GM12878 (cell line): Measurements from ENCODE around the gene GOLGA6B. TPM values are rescaled to one million over a fixed set of nuclear protein-coding genes. Genes with fewer than 3 reads are reported as not detected.
"Not testable (repeated sequence)": the region's sequence is repeated elsewhere in the genome, so short reads cannot be mapped to it uniquely, and the experiment has no call there.

Source experiments
- ATAC-seq: fragments of 200-7000 bp; cut with Tn5 transposase; 3 replicates; pipeline ENCODE4 v1.9.1; 2020; ENCODE audit warnings: mild to moderate bottlenecking, moderate library complexity
- BruUV-seq: library from RNA; stranded (reverse); fragments of 400-500 nt; replicated peaks from 2 replicates; lab custom pipeline; 2021; lab: Mats Ljungman, UMichigan
- CTCF ChIA-PET: fragments of 300-600 bp; sonication (Branson Sonifier 250); formaldehyde crosslinking; extraction: SDS; loops from one replicate; lab custom pipeline; 2021; ENCODE audit warnings: inconsistent platforms; lab: Yijun Ruan, JAX
- POLR2A ChIA-PET: fragments of 350-600 bp; formaldehyde crosslinking; extraction: SDS; loops from one replicate; lab custom pipeline; 2021; ENCODE audit warnings: inconsistent platforms; lab: Charles Lee
- RAD21 ChIA-PET: fragments of 300-600 bp; sonication (Branson Sonifier 250); formaldehyde crosslinking; loops from one replicate; lab custom pipeline; 2023; ENCODE audit warnings: antibody characterized with exemption; ENCODE audit not compliant: unreplicated experiment; lab: Charles Lee
- SMC1A ChIA-PET: fragments of 300-600 bp; sonication (Branson Sonifier 250); formaldehyde crosslinking; loops from one replicate; lab custom pipeline; 2023; ENCODE audit not compliant: unreplicated experiment, uncharacterized antibody; lab: Charles Lee
- DNase-seq: peaks from one replicate; pipeline ENCODE4 v3.0.0-alpha.2; 2011; ENCODE audit warnings: low read depth, low spot score
- FAIRE-seq: peaks from 3 replicates; lab custom pipeline; 2011; peaks lifted over from hg19 to GRCh38; lab: Jason Lieb, UNC
- H2AFZ ChIP-seq: 2 replicates; pipeline ENCODE4 v1.6.0; 2011; ENCODE audit warnings: low read depth, low read length, control low read depth; ENCODE audit not compliant: control insufficient read depth
- H3K27ac ChIP-seq: 2 replicates; pipeline ENCODE4 v1.5.1; 2011; ENCODE audit warnings: control low read depth; ENCODE audit not compliant: control insufficient read depth, insufficient read depth
- H3K27me3 ChIP-seq, 2 experiments: replicated peaks in 1 of 2; 2 replicates each; pipeline versions ENCODE4 v1.6.0 to v1.6.1; 2011; ENCODE audit warnings: low read length in 1 of 2; ENCODE audit not compliant: control insufficient read depth in 2 of 2, insufficient read depth in 2 of 2
- H3K36me3 ChIP-seq, 2 experiments: 2 replicates each; pipeline ENCODE4 v1.5.1; 2011; ENCODE audit warnings: low read length in 1 of 2; ENCODE audit not compliant: control insufficient read depth in 2 of 2, insufficient read depth in 2 of 2
- H3K4me1 ChIP-seq: 2 replicates; pipeline ENCODE4 v1.6.1; 2011; ENCODE audit warnings: mild to moderate bottlenecking, low read length, moderate library complexity, mixed read lengths; ENCODE audit not compliant: control insufficient read depth, insufficient read depth
- H3K4me2 ChIP-seq: 2 replicates; pipeline ENCODE4 v1.6.0; 2011; ENCODE audit warnings: control low read depth; ENCODE audit not compliant: control insufficient read depth, insufficient read depth
- H3K4me3 ChIP-seq: fragments of 200-600 bp; sonication (generic); 2 replicates; pipeline ENCODE4 v1.5.1; 2016
- H3K79me2 ChIP-seq: 2 replicates; pipeline ENCODE4 v1.6.0; 2011; ENCODE audit warnings: low read length; ENCODE audit not compliant: control insufficient read depth, insufficient read depth
- H3K9ac ChIP-seq: 2 replicates; pipeline ENCODE4 v1.8.0; 2011; ENCODE audit warnings: low read length, control low read depth, mixed read lengths; ENCODE audit not compliant: control insufficient read depth, insufficient read depth
- H3K9me3 ChIP-seq: replicated peaks from 3 replicates; pipeline ENCODE4 v1.5.1; 2011; ENCODE audit warnings: mild to moderate bottlenecking, low read length; ENCODE audit not compliant: control insufficient read depth, insufficient read depth
- H4K20me1 ChIP-seq: 2 replicates; pipeline ENCODE4 v1.6.0; 2011; ENCODE audit not compliant: control insufficient read depth, insufficient read depth
- NFYA ChIP-seq: IDR thresholded peaks from 2 replicates; pipeline ENCODE4 v1.6.1; 2011; ENCODE audit warnings: low read depth, mild to moderate bottlenecking, low read length, improper control_type of control experiment, borderline replicate concordance
- NFYB ChIP-seq: IDR thresholded peaks from 2 replicates; pipeline ENCODE4 v1.6.1; 2011; ENCODE audit warnings: low read depth, mild to moderate bottlenecking, low read length, improper control_type of control experiment, moderate library complexity; ENCODE audit not compliant: insufficient read depth
- SMAD1 ChIP-seq: fragments of 450-650 bp; IDR thresholded peaks from 2 replicates; pipeline ENCODE4 v1.6.1; 2018; ENCODE audit warnings: mild to moderate bottlenecking, low read depth; ENCODE audit not compliant: partially characterized antibody
- WGBS: methylation state at CpG from one replicate; pipeline ENCODE4 v1.1.6; 2016; ENCODE audit warnings: low lambda C conversion rate; ENCODE audit not compliant: insufficient replicate concordance, insufficient coverage; ENCODE audit errors: missing lambda C conversion rate; 5-methylcytosine and 5-hydroxymethylcytosine counted together
- in situ Hi-C: fragments of 300-500 bp; cut with MboI; formaldehyde crosslinking; loops from 9 replicates; pipeline ENCODE4 v1.14.3; 2018; ENCODE audit warnings: mixed read lengths
- intact Hi-C: fragments of 100-400 bp; cut with micrococcal nuclease; formaldehyde crosslinking; loops from one replicate; pipeline ENCODE4 v1.14.2; 2022; ENCODE audit not compliant: unreplicated experiment
- polyA plus RNA-seq, 11 experiments: library from polyadenylated mRNA; depleted of rRNA in 4 of 11; unstranded in 6 of 11; stranded (reverse) in 5 of 11; fragments of >200 nt; fragmentation: Nextera tagmentation in 4 of 11; fragmentation: Illumina TruSeq in 1 of 11; extraction: Ambion mirVana in 4 of 11; extraction: Trizol in 1 of 11; gene quantifications; 1 replicate in 1 of 11; 2 replicates in 10 of 11; pipeline versions ENCODE4 v1.2.1 to v1.2.3, GENCODE V29; 2011 to 2016; ENCODE audit warnings: inconsistent platforms in 2 of 11, missing spikeins in 2 of 11, low read depth in 1 of 11
- total RNA-seq, 4 experiments: library from RNA; depleted of rRNA in 3 of 4; stranded (reverse); fragments of >200 nt in 3 of 4; fragmentation: Illumina TruSeq in 1 of 4; extraction: Trizol in 1 of 4; gene quantifications; 2 replicates each; pipeline versions ENCODE4 v1.2.1 to v1.2.3, GENCODE V29; 2013 to 2021

The GOLGA6B gene
- total and polyA plus RNA-seq, 10 of the 15 experiments (the other 5 are each of a cell fraction or from before 2014, with no cell fraction given): not detected

DNA sequence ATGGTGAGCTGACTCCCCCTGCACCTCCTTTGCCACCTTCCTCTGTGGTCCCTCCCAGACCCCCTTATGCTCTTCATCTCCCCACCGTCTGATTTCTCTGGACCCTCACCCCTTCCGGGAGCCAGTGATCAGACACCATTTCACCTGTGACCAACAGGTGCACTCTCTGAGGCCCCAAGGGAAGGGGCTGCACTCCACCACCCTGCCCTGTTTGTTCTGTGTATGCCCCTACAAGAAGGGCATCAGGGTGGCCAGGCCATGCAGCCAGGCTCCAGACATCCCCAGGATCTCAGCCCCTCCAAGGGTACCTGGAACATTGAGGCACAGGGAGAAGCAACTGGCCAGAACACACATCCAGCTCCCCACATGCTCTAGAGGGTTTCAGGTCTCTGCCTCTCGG lies 42.2 kb upstream of the GOLGA6B start:
- H3K79me2 ChIP-seq, POLR2A ChIA-PET, H4K20me1 ChIP-seq, H3K9ac ChIP-seq, H3K4me2 ChIP-seq, DNase-seq, BruUV-seq, H3K27ac ChIP-seq, H3K9me3 ChIP-seq, FAIRE-seq, ATAC-seq, H3K27me3 ChIP-seq, H3K4me1 ChIP-seq, H3K36me3 ChIP-seq, RAD21 ChIA-PET, H3K4me3 ChIP-seq, intact Hi-C loops, H2AFZ ChIP-seq, in situ Hi-C loops: not testable (repeated sequence)
- 32% methylated on average over 3 of the region's 3 CpGs for WGBS
- SMC1A ChIA-PET: interaction anchor here (0.6 kb wide), 1 partner anchor 547 kb away, joined by 3 read pairs; no protein-coding TSS in a partner anchor
- CTCF ChIA-PET: interaction anchor here (1.8 kb wide), 1 partner anchor 12 kb away, joined by 5 read pairs; no protein-coding TSS in a partner anchor

DNA sequence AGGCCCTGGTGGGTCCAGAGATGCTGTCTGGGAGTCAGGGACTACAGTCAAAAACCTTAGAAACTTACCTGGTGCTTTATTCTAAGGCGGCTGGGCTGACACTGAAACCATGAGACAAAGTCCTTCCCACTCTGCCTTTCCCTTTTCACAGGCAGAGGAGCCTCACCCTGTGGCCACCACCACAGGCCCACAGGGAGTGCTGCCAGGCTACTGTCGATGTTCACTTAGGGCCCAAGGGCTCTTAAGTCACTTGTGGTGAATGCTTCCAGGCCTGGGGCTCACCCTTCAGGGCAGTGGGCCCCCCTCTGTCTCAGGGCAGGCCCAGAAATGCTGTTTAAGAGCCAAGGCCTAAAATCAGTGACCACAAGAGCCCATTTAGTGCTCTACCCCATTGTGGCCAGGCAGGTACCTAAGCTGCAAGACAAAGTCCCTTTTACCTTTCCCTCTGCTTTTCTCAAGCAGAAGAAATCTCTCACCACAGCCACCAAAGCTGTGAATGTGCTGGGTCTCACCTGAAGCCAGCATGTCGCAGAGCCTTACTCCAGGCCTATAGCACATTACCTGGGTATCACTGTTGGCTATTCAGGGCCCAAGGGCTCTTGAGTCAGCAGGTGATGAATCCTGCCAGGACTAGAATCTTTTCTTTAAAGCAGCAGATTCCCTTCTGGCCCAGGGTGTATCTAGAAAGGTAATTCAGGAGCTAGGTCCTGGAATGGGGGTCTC lies 39.5 kb upstream of the GOLGA6B start:
- 44% methylated on average over 3 of the region's 3 CpGs for WGBS
- no peaks in the 10 kb centered on the region for H3K4me1 ChIP-seq
- no peak overlapping the region for H3K4me3 ChIP-seq
- BruUV-seq: no TSS peak
- no peak for FAIRE-seq
- DNase-seq: no peak
- H3K9ac ChIP-seq: no peak overlapping the region
- H3K9me3 ChIP-seq: no peaks in the 10 kb centered on the region
- intact Hi-C loops: no loop called here
- CTCF ChIA-PET: no interaction called here
- no peak overlapping the region for H3K4me2 ChIP-seq
- no peaks in the 10 kb centered on the region for H3K27me3 ChIP-seq
- no peak for TF ChIP-seq NFYA
- TF ChIP-seq NFYB: no peak
- TF ChIP-seq SMAD1: no peak
- no peak overlapping the region for H2AFZ ChIP-seq
- RAD21 ChIA-PET: no interaction called here
- H3K36me3 ChIP-seq: no peaks in the 10 kb centered on the region
- no peaks in the 10 kb centered on the region for H3K79me2 ChIP-seq
- no peaks in the 10 kb centered on the region for H4K20me1 ChIP-seq
- in situ Hi-C loops: no loop called here
- H3K27ac ChIP-seq: no peak overlapping the region
- SMC1A ChIA-PET: no interaction called here
- POLR2A ChIA-PET: no interaction called here
- ATAC-seq: no peak
